Effector memory CD8-positive, alpha-beta T cell (primary cell): ENCODE data around the gene MAP7.

Experiments
- ATAC-seq: fragments of 150-1000 bp; cut with Tn5 transposase; replicated peaks from 2 replicates; pipeline ENCODE4 v1.10.0; 2021; ENCODE audit warnings: mild to moderate bottlenecking, moderate library complexity
- DNase-seq, 3 experiments: peaks; one replicate each; pipeline ENCODE4 v3.0.0; 2021
- H3K27ac Mint-ChIP-seq, 2 donors: one replicate each; pipeline ENCODE4 v1.8.0; 2022; ENCODE audit warnings: mild to moderate bottlenecking in 2 of 2, mixed read lengths in 2 of 2, moderate library complexity in 2 of 2
- H3K27me3 Mint-ChIP-seq, 2 donors: one replicate each; pipeline ENCODE4 v1.8.0; 2022; ENCODE audit warnings: mixed read lengths in 2 of 2
- H3K36me3 Mint-ChIP-seq: one replicate; pipeline ENCODE4 v1.8.0; 2022; ENCODE audit warnings: mild to moderate bottlenecking, moderate library complexity, mixed read lengths; ENCODE audit not compliant: insufficient read depth
- H3K4me1 Mint-ChIP-seq, 2 donors: one replicate each; pipeline ENCODE4 v1.8.0; 2022; ENCODE audit warnings: low read depth in 2 of 2, mixed read lengths in 2 of 2
- H3K4me3 Mint-ChIP-seq, 2 donors: one replicate each; pipeline ENCODE4 v1.8.0; 2022; ENCODE audit warnings: mild to moderate bottlenecking in 2 of 2, mixed read lengths in 2 of 2, moderate library complexity in 2 of 2
- H3K9me3 Mint-ChIP-seq, 2 donors: one replicate each; pipeline ENCODE4 v1.8.0; 2022; ENCODE audit warnings: mixed read lengths in 2 of 2

Gene MAP7

GRCh38 chr6:136552054-136552453, 1.8 kb upstream of the MAP7 start:
- no peaks in the 10 kb centered on the region for H3K9me3 Mint-ChIP-seq
- peaks cover 19% of the 10 kb centered on the region for H3K36me3 Mint-ChIP-seq
- DNase-seq, result no peak
- peaks cover 4 to 5% of the 10 kb centered on the region in 2 donors for H3K4me1 Mint-ChIP-seq
- H3K4me3 Mint-ChIP-seq, result peak overlapping the region in 1 of 2 donors; percentile 58
- ATAC-seq, result no peak
- H3K27ac Mint-ChIP-seq, result no peak overlapping the region
- peaks cover 20 to 23% of the 10 kb centered on the region in 2 donors for H3K27me3 Mint-ChIP-seq

- Mint-ChIP-seq H3K4me1 (peaks cover 4 to 5% of the 10 kb centered on the region in 2 donors), H3K27me3 (peaks cover 29 to 31% of the 10 kb centered on the region in 2 donors), H3K36me3 (peaks cover 10% of the 10 kb centered on the region), H3K9me3 (no peaks in the 10 kb centered on the region), H3K4me3 (peak overlapping the region; percentile 60 to 66), H3K27ac (no peak overlapping the region)
- ATAC-seq, result no peak
- no peak for DNase-seq
Measured at GRCh38 chr6:136551103-136551502, 881 bp upstream of the MAP7 start.

DNA sequence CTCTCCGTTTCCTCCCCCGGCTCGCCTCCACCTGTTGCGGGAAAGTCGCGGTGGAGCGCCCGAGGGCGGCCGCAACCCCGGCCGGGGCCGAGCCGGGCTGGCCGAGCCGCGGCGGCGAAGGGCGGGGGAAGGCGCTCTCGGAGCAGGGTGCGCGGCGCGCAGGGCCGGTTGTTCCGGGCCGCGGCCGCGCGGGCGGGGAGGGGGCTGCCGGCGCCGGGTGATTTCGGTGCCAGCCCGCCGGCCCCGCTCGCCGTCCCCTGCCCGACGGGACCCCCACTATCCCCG, 235 bp downstream of the MAP7 start:
- peaks cover 4 to 5% of the 10 kb centered on the region in 2 donors for H3K4me1 Mint-ChIP-seq
- ATAC-seq (peak; percentile 58), DNase-seq (peak in 1 of 3 experiments; percentile 1)
- peaks cover 37 to 42% of the 10 kb centered on the region in 2 donors for H3K27me3 Mint-ChIP-seq
- peak overlapping the region; percentile 60 to 66 for H3K4me3 Mint-ChIP-seq
- H3K36me3 Mint-ChIP-seq, result peaks cover 7% of the 10 kb centered on the region
- no peaks in the 10 kb centered on the region for H3K9me3 Mint-ChIP-seq
- H3K27ac Mint-ChIP-seq, result no peak overlapping the region

DNA sequence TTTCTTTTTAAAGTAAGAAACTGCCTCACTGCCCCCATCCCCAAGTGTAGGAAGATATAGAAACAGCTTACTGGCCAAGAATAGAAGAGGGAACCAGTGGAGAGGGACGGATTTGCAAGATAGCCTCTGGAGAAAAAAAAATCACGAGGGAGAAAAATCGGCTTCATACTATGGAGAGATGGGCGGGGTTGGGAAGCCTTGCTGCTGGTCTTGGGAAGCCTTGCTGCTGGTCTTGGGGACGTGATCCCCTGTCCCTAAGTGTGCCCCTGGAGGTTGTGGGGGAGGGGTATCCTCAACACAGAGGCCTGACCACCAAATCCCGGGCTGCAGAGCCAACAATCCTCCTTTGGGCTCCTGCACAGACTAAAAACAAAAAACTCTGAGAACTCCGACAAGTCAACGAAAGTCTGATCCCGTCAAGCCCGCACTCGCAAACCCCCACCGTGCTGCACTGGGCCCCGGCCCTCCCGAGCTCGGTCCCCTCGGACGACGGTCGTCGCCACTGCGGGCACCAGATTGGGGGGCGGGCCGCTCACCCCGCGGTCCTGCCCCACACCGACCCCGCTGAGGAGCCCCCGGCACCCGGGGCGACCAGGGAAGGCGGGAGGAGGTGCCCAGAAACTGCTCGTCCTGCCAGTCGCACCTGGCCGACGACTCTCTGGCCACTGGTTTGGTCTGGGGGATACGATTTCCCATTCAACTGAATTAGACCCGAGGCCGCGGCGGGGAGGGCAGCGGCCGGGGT, 750 bp downstream of the MAP7 start:
- ATAC-seq, result no peak
- peaks cover 7% of the 10 kb centered on the region for H3K36me3 Mint-ChIP-seq
- no peak overlapping the region for H3K27ac Mint-ChIP-seq
- peaks cover 4 to 5% of the 10 kb centered on the region in 2 donors for H3K4me1 Mint-ChIP-seq
- no peaks in the 10 kb centered on the region for H3K9me3 Mint-ChIP-seq
- DNase-seq, result no peak
- H3K4me3 Mint-ChIP-seq, result peak overlapping the region; percentile 66 to 70
- peaks cover 42 to 48% of the 10 kb centered on the region in 2 donors for H3K27me3 Mint-ChIP-seq

- Mint-ChIP-seq H3K27me3 (peaks cover 49 to 55% of the 10 kb centered on the region in 2 donors), H3K36me3 (peaks cover 7% of the 10 kb centered on the region), H3K4me3 (peak overlapping the region; percentile 66 to 70), H3K27ac (no peak overlapping the region), H3K4me1 (peaks cover 4 to 5% of the 10 kb centered on the region in 2 donors), H3K9me3 (no peaks in the 10 kb centered on the region)
- ATAC-seq, result no peak
- no peak for DNase-seq
Measured at GRCh38 chr6:136548582-136549299, 1.5 kb downstream of the MAP7 start.

- H3K4me3 Mint-ChIP-seq, result no peak overlapping the region
- H3K27ac Mint-ChIP-seq, result no peak overlapping the region
- peaks cover 7% of the 10 kb centered on the region for H3K36me3 Mint-ChIP-seq
- DNase-seq (no peak), ATAC-seq (no peak)
- H3K4me1 Mint-ChIP-seq, result peaks cover 4 to 5% of the 10 kb centered on the region in 2 donors
- H3K27me3 Mint-ChIP-seq, result peaks cover 56 to 62% of the 10 kb centered on the region in 2 donors
- no peaks in the 10 kb centered on the region for H3K9me3 Mint-ChIP-seq
Measured at GRCh38 chr6:136547871-136548270, 2.4 kb downstream of the MAP7 start.

GRCh38 chr6:136547336-136547735, 2.9 kb downstream of the MAP7 start:
- H3K4me3 Mint-ChIP-seq, result no peak overlapping the region

DNA sequence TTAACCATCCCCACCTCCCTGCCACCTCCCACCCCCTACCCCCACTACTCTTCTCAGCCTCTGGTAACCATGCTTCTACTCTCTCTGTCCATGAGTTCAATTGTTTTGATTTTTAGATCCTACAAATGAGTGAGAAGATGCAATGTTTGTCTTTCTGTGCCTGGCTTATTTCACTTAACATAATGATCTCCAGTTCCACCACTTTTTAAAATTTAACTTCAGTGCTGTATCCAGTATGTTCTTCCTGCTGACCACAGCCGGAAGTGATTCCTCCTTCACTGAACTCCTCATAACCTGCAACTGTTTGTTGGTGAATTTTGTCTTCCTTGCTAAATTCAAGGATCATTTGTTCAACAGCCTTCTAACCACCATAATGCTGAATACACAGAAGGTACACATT, 3.9 kb downstream of the MAP7 start:
- Mint-ChIP-seq H3K27ac (no peak overlapping the region), H3K9me3 (no peaks in the 10 kb centered on the region), H3K36me3 (peaks cover 7% of the 10 kb centered on the region), H3K4me1 (peaks cover 4 to 5% of the 10 kb centered on the region in 2 donors), H3K27me3 (peaks cover 61 to 62% of the 10 kb centered on the region in 2 donors), H3K4me3 (no peak overlapping the region)
- DNase-seq (no peak), ATAC-seq (no peak)

More at GRCh38 chr6:136547336-136547735, 2.9 kb downstream of the MAP7 start:
- no peak for ATAC-seq
- peaks cover 58 to 62% of the 10 kb centered on the region in 2 donors for H3K27me3 Mint-ChIP-seq
- no peaks in the 10 kb centered on the region for H3K9me3 Mint-ChIP-seq
- no peak overlapping the region for H3K27ac Mint-ChIP-seq
- peaks cover 7% of the 10 kb centered on the region for H3K36me3 Mint-ChIP-seq
- H3K4me1 Mint-ChIP-seq, result peaks cover 4 to 5% of the 10 kb centered on the region in 2 donors
- DNase-seq, result no peak

DNA sequence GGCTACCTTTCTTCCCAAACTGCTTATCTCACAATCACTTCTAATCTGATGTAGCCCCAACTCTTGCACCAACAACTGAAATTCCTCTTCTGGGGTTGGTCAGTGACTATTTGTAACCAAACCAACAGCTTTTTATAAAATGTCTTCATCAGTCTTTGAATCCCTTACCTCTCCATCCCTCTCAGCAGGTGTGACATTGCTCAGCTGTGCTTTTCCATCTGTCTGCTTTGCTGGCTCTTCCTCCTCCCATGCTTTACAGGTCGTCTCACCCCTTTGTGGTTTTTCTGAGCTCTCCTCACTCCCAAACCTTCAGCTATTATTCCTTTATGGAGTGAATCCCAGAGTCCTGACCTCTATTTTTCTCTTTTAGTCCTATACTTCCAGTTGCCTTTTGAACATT, 5.9 kb downstream of the MAP7 start:
- peaks cover 1% of the 10 kb centered on the region for H3K36me3 Mint-ChIP-seq
- H3K27ac Mint-ChIP-seq, result no peak overlapping the region
- H3K4me1 Mint-ChIP-seq, result peaks cover 2 to 5% of the 10 kb centered on the region in 2 donors
- peaks cover 60 to 71% of the 10 kb centered on the region in 2 donors for H3K27me3 Mint-ChIP-seq
- no peak for DNase-seq
- no peaks in the 10 kb centered on the region for H3K9me3 Mint-ChIP-seq
- no peak overlapping the region for H3K4me3 Mint-ChIP-seq
- ATAC-seq, result no peak

DNA sequence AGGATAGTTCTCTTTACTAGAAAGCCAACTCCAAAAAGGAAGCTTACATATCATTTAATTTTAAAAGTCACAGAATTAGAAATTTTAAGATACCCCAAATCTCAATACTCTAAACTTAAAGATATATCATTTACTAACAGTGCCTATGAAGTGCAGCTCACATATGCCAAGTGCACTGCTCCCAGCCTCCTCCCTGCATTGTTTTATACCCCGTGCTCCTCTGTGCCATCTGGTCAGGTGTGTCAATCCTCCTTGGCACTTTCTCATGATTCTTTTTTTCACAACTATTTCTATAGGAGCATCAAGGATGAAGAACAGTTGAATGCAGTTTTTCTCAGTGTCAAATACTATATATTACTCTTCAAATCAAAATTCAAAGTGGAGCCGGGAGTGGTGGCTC, 8.8 kb downstream of the MAP7 start:
- no peak for DNase-seq
- Mint-ChIP-seq H3K4me3 (no peak overlapping the region), H3K27me3 (peaks cover 34 to 46% of the 10 kb centered on the region in 2 donors), H3K9me3 (no peaks in the 10 kb centered on the region), H3K27ac (no peak overlapping the region), H3K4me1 (no peaks in the 10 kb centered on the region), H3K36me3 (no peaks in the 10 kb centered on the region)
- ATAC-seq, result no peak

DNA sequence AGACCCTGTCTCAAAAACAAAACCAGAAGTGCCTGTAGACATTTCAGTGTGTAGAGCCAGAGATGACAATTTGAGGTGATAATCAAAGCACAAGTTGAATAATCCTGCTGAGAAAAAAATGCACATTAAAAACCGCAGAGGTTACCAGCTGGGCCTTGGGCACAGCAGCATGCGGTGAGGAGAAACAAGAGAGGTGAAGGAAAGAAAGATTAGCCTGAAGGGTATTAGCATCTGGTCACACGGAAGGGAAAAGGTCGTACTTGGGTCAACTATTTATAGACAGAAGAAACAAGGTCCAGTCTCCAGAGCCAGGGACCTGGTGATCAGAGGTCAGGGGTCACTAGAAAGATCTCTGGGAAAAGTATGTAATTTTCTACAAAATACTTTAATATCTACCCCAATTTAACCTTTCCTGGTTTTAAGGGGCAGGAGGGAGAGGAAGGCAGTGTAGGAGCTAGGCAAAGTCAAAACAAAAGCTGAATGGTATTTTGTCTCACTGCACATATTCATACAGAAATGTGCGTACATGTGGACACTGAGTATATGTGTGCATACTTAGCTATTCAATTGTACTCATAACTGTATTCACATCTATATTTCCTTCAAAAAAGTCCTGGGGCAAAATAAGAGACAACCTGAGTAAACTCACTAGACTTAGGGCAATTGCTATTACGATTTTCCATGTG, 10.1 kb downstream of the MAP7 start:
- H3K4me3 Mint-ChIP-seq, result no peak overlapping the region
- DNase-seq, result no peak
- H3K27ac Mint-ChIP-seq, result no peak overlapping the region
- H3K9me3 Mint-ChIP-seq, result no peaks in the 10 kb centered on the region
- ATAC-seq, result no peak
- no peaks in the 10 kb centered on the region for H3K36me3 Mint-ChIP-seq
- peaks cover 21 to 36% of the 10 kb centered on the region in 2 donors for H3K27me3 Mint-ChIP-seq
- H3K4me1 Mint-ChIP-seq, result no peaks in the 10 kb centered on the region

- no peaks in the 10 kb centered on the region for H3K4me1 Mint-ChIP-seq
- DNase-seq, result no peak
Measured at GRCh38 chr6:136538836-136539235, 11.4 kb downstream of the MAP7 start.

DNA sequence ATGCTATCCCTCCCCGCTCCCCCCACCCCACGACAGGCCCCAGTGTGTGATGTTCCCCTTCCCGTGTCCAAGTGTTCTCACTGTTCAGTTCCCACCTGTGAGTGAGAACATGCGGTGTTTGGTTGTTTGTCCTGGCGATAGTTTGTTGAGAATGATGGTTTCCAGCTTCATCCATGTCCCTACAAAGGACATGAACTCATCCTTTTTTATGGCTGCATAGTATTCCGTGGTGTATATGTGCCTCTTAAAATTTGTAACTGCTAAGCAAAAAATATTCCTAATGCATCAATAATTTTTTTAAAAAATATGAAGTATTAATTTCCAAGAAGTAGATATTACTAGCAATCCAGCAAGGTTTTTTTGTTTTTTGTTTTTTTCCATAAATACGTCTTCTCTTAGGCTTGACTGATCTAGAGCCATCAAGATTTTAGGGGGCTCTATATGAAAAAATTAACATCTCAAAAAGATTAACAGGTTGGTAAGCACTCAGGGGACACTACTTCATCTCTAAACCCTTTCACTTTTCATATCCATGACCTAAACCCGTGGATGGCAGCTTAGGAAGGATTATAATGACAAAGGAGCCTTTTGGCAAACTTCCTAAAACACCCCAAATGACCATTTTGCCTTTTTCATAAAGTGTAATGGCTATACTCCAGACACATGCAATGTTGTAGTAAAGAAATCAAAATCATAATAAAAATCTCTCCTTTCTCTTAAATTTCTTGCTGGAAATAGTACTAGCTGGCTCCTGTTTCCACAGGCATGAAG, 14.2 kb downstream of the MAP7 start:
- Mint-ChIP-seq H3K9me3 (no peaks in the 10 kb centered on the region), H3K4me1 (no peaks in the 10 kb centered on the region), H3K36me3 (no peaks in the 10 kb centered on the region), H3K27me3 (peaks cover 14 to 34% of the 10 kb centered on the region in 2 donors), H3K27ac (no peak overlapping the region), H3K4me3 (no peak overlapping the region)
- no peak for ATAC-seq
- no peak for DNase-seq

More at GRCh38 chr6:136538836-136539235, 11.4 kb downstream of the MAP7 start:
- Mint-ChIP-seq H3K27ac (no peak overlapping the region), H3K27me3 (peaks cover 13 to 23% of the 10 kb centered on the region in 2 donors), H3K9me3 (no peaks in the 10 kb centered on the region), H3K4me3 (no peak overlapping the region), H3K36me3 (no peaks in the 10 kb centered on the region)
- no peak for ATAC-seq
